ENCODE results near the gene SPEN.

The SPEN gene

DNA sequence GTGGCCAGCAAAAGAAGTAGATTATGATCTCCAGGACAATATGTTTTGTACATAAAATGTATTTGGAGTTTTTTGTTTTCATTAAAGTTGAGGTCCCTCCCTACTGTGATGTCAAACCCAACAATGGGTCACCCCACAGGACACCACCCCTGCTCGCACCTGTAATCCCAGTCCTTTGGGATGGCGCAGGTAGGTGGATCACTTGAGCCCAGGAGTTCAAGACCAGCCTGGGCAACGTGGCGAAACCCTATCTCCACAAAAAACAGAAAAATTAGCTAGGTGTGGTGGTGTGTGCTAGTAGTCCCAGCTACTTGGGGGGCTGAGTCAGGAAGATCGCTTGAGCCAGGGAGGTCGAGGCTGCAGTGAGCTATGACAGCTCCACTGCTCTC lies 119.4 kb downstream of the SPEN start:
- TF ChIP-seq, protein P1, sequence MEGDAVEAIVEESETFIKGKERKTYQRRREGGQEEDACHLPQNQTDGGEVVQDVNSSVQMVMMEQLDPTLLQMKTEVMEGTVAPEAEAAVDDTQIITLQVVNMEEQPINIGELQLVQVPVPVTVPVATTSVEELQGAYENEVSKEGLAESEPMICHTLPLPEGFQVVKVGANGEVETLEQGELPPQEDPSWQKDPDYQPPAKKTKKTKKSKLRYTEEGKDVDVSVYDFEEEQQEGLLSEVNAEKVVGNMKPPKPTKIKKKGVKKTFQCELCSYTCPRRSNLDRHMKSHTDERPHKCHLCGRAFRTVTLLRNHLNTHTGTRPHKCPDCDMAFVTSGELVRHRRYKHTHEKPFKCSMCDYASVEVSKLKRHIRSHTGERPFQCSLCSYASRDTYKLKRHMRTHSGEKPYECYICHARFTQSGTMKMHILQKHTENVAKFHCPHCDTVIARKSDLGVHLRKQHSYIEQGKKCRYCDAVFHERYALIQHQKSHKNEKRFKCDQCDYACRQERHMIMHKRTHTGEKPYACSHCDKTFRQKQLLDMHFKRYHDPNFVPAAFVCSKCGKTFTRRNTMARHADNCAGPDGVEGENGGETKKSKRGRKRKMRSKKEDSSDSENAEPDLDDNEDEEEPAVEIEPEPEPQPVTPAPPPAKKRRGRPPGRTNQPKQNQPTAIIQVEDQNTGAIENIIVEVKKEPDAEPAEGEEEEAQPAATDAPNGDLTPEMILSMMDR (IDR thresholded peaks at IDR 0.05; ENCODE audit: low read depth, low read length, missing control alignments), result no peak
- in situ Hi-C loops (cut with HindIII; ENCODE audit: low sequenced_read_pairs), result no loop called here

DNA sequence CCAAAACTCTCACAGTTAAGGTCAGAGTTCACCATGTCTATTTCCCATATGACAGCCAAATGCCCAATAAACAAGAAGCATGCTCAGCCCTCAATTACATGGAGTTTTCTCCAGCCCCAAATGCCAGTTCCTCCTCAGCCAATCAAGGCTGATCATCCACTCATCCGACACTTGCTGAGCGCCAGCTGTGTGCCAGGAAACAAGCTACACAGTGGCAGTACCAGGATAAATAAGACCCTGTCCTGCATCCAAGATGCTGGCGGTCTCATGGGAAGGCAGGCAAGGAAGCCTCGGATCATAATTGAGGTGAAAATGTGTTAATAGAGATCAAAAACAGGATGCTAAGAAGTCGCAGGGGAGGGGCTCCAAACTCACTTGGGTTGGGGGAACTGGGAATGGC lies 120.7 kb downstream of the SPEN start:
- DNase-seq (ENCODE audit: low read depth), result no peak
- TF ChIP-seq, protein P1 (IDR thresholded peaks at IDR 0.05; ENCODE audit: low read depth, low read length, missing control alignments), result no peak
- in situ Hi-C loops (cut with HindIII; ENCODE audit: low sequenced_read_pairs), result no loop called here
- H3K4me3 ChIP-seq (ENCODE audit: low read depth, low read length), result no peak overlapping the region

More for the DNA sequence above, 119.4 kb downstream of the SPEN start:
- no peak for DNase-seq (ENCODE audit: low read depth)
- H3K4me3 ChIP-seq (ENCODE audit: low read depth, low read length), result no peak overlapping the region

DNA sequence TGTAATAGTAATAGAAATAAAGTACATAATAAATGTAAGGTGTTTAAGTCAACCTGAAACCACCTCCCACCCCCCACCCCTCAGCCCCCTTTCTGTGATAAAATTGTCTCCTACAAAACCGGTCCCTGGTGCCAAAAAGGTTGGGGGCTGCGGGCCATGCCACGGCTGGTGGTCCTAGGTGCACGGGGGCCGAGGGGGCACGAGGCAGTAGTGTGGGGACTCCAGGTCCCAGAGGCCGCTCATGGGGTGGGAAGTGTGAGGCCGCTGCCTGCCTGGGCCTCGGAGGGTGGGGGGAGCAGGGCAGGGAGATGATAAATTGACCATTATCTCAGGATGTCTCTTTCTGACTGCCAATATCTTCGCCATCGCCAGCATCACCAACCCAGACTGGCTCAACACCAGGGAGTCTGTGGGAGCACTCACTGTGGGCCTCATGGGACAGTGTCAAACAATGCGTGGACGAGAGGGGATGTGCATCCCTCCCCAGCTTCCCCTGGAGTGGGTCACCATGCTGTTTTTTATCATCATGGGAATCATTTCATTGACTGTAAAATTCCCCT lies 121.9 kb downstream of the SPEN start:
- no peak overlapping the region for H3K4me3 ChIP-seq (ENCODE audit: low read depth, low read length)
- TF ChIP-seq, protein P1 (IDR thresholded peaks at IDR 0.05; ENCODE audit: low read depth, low read length, missing control alignments), result no peak
- no peak for DNase-seq (ENCODE audit: low read depth)
- in situ Hi-C loops (cut with HindIII; ENCODE audit: low sequenced_read_pairs), result no loop called here

DNA sequence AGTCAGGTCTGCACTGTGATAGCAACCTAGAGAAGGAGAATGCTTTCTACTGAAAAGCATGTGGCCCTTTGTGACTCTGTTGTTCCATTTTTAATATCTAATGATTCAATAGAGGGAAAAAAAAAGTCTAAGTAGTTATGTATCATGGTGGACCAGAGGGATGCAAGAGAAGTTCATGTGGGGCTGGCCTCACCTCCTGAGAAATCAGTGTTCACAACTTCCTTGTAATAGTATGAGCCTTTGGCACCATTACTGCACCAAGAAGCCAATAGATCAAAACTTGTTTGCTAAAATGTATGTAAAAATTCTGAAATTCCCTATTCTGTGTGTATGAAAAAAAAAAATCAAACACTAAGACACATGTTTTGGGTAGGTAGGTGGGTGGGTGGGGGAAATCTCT lies 123.4 kb downstream of the SPEN start:
- TF ChIP-seq, protein P1 (IDR thresholded peaks at IDR 0.05; ENCODE audit: low read depth, low read length, missing control alignments), result no peak
- in situ Hi-C loops (cut with HindIII; ENCODE audit: low sequenced_read_pairs), result no loop called here
- no peak overlapping the region for H3K4me3 ChIP-seq (ENCODE audit: low read depth, low read length)

DNA sequence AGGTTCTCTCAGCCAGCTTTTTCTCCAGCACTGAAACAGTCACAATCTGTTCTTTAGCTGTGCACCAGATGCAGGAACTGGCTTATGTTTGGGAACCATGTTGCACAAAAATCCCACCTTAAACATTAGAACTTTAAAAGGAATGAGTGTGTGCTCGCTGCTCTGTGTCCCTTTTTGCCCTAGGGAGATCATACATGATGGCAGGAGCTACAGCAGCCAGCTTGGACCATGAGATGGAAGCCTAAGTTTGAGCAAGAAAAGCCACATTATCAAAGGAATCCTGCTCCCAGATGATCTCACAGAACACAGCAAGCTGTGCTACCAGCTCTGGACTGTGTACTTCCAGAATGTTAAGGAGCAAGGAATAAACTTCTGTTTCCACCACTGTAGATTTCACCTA lies 124.9 kb downstream of the SPEN start:
- DNase-seq (ENCODE audit: low read depth), result no peak
- in situ Hi-C loops (cut with HindIII; ENCODE audit: low sequenced_read_pairs), result no loop called here
- TF ChIP-seq, protein P1 (IDR thresholded peaks at IDR 0.05; ENCODE audit: low read depth, low read length, missing control alignments), result no peak

More for the DNA sequence above, 123.4 kb downstream of the SPEN start:
- DNase-seq (ENCODE audit: low read depth), result no peak

DNA sequence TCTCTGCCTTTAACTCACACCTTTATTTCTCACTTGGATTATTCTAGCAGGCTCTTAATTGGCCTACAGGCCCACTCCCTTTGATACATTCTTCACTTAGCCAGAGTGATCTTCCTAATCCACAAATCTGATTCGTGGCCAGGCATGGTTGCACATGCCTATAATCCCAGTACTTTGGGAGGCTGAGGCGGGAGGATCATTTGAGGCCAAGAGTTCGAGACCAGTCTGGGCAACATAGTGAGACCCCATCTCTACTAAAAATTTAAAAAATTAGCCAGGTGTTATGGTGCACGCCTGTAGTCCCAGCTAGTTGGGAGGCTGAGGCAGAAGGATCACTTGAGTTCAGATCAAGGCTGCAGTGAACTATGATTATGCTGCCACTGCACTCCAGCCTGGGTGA lies 126.3 kb downstream of the SPEN start:
- no peak for DNase-seq (ENCODE audit: low read depth)
- in situ Hi-C loops (cut with HindIII; ENCODE audit: low sequenced_read_pairs), result no loop called here
- TF ChIP-seq, protein P1 (IDR thresholded peaks at IDR 0.05; ENCODE audit: low read depth, low read length, missing control alignments), result no peak
- H3K4me3 ChIP-seq (ENCODE audit: low read depth, low read length), result no peak overlapping the region

More for the DNA sequence above, 124.9 kb downstream of the SPEN start:
- no peak overlapping the region for H3K4me3 ChIP-seq (ENCODE audit: low read depth, low read length)

All from astrocyte of the cerebellum (primary cell).